GM21447 (cell line): Measurements from ENCODE around the gene TMEM14A.
"Not testable (repeated sequence)": the region's sequence is repeated elsewhere in the genome, so short reads cannot be mapped to it uniquely, and the experiment has no call there.

ENCODE experiments used
- ATAC-seq: cut with Tn5 transposase; IDR thresholded peaks from one replicate; pipeline ENCODE4 v1.9.1; 2021; ENCODE audit not compliant: unreplicated experiment

TMEM14A gene

DNA sequence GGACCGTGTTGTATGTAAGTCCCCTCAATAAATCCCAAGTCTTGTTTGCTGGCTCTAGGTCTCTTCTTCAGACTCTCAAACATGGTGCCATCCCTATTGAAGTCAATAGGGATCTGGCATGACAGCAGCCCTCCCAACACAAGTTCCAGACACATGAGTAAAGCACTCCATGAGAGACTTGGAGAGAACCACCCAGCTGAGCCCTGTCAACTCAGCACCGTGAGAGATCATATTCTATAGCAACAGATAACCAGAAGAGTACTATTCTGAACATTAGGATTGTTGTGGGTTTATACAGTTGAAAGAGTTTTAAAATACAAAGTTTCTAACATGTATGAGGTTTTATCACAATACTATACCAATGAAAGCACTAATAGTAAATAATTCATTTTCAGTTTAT lies 23.5 kb downstream of the TMEM14A start:
- ATAC-seq = no peak

DNA sequence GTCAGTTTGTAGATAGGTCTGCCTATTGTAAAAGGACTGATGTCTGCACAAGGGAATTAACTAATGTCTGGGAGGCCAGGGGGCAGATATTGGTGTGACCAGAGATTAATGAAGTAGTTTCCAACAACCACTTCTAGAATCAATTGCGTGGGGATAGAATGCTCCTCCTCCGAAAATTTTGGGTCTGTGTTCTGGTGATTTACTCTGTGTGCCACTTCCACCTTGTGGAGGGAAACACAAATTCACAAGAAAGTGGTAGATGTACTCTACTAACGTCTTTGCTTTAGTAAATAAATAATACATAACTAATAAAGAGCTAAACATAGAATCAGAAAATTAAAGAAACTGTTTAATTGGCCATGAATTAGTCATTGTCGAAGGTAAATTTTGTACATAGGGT lies 25.5 kb downstream of the TMEM14A start:
- no peak for ATAC-seq

DNA sequence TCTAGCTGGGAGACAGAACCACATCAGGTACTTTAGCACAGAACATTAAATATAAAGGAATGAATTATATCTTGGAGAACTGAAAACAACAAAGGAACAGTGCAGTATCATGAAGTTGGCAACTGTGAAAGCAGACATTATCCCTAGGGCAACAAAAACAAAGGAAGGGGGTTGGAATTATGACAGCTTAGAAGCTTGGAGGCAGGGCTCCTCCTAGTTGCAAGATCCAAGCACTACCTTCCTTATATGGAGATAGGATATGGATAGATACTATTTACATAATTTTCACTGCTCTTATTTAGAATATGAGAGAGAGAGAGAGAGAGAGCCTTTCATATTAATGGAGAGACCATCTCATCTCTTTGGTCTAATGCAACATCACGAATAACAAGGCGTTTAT lies 27.0 kb downstream of the TMEM14A start:
- no peak for ATAC-seq

DNA sequence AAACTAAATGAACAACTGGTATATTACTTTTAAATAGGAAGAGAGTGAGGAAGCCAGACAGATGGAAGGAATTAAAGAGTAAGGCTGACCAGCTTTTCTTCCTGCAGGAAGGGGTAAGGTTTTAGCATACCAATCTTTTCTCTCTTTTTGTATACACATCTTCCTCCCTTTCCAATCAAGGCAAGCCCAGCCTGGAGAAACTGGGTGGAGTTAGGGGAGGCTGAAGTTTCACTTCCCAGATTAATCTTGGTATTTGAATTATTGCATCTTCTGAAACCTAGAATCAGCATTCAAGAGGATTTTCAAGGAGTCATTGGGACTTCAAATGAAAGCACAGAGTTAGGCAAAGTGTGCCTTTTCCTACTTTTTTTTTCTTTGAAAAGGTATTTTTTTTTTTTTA lies 33.1 kb downstream of the TMEM14A start:
- ATAC-seq = no peak

DNA sequence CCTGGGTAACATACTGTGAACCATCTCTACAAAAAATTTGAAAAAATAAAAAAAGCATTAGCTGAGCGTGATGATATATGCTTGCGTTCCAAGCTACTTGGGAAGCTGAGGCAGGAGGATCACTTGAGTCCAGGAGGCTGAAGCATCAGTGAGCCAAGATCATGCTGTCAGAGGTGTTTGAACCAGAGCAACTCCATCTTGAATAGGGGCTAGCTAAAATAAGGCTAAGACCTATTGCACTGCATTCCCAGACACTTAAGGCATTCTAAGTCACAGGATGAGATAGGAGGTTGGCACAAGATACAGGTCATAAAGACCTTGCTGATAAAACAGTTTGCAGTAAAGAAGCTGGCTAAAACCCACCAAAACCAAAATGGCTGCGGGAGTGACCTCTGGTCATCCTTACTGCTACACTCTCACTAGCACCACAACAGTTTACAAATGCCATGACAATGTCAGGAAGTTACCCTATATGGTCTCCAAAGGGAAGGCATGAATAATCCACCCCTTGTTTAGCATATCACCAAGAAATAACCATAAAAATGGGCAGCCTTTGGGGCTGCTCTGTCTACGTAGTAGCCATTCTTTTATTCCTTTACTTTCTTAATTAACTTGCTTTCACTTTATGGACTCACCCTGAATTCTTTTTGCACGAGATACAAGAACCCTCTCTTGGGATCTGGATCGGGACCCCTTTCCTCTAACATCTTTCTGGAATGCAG lies 34.0 kb downstream of the TMEM14A start:
- not testable (repeated sequence) for ATAC-seq

DNA sequence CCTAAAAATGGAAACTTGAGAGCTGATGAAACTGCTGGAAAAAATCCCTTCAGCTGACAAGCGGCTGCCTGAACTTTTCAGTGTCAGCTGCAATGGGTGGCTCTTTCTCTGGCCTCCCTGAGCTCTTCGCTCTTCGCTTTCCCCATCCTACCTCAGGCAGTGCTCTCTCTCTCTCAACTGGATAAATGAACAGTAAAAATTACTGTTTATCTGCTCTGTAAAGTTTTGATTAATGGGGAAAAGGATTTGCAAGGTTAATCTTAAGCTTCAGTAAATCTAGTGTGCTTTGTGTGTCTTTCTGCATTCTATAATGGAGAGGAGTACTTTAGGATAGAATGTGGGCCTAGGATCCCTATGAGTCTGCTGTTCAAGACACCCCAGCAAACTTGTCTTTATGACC lies 35.1 kb downstream of the TMEM14A start:
- no peak for ATAC-seq

DNA sequence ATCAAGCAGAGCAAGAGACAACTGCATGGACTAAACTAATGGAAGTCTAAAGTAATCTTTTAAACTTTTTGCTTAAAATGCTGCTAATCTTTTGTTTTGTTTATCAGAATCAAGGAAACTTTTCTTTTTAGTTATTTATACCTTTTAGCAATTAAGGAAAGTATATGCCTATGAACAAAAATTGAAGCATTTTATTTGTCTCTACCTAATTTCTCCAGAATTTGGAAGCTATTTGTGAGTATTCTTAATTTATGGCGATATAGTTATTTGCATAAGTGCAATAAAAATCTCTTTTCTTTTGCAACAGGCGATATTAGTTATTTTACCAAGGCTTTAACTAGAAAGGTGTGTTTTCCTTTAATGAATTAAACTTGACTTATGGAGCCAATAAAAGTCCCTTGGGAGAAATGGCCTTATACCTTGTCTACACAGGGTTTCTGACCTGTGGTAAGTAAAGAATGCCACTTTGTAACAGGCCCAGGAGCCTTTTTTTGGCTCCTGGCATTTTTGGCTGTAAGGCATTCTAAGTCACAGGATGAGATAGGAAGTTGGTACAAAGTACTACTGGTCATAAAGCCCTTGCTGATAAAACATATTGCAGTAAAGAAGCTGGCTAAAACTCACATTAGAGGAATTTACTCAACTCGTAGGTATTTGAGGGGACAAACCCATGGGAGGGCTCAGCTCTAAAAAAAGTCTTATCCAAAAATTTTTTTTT lies 37.2 kb downstream of the TMEM14A start:
- ATAC-seq = no peak

DNA sequence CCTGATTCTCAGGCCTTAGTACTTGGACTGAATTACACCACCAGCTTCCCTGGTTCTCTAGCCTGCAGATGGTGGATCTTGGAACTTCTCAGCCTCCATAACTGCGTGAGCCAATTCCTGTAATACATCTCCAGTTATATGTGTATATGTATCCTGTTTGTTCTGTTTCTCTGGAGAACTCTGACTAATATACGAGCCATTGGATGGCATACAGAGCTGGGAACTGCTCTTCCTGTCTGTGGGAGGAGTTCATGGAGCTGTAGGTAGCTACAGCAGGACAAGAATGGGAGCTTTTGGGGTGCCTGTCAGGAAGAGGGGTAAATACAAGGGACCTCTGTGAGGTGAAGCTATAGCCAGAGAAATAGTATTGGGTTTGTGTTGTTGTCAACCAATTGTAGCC lies 41.2 kb downstream of the TMEM14A start:
- ATAC-seq = no peak

DNA sequence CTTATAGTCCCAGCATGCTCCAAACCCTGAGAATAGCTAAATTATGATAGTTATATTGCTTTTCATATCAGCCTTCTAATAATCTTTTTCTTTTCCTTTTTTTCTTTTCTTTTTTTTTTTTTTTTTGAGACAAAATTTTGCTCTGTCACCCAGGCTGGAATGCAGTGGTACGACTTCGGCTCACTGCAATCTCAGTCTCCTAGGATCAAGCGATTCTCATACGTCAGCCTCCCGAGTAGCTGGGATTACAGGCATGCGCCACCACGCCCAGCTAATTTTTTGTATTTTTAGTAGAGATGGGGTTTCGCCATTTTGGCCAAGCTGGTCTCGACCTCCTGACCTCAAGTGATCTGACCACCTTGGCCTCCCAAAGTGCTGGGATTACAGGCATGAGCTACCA lies 43.8 kb downstream of the TMEM14A start:
- ATAC-seq = not testable (repeated sequence)

DNA sequence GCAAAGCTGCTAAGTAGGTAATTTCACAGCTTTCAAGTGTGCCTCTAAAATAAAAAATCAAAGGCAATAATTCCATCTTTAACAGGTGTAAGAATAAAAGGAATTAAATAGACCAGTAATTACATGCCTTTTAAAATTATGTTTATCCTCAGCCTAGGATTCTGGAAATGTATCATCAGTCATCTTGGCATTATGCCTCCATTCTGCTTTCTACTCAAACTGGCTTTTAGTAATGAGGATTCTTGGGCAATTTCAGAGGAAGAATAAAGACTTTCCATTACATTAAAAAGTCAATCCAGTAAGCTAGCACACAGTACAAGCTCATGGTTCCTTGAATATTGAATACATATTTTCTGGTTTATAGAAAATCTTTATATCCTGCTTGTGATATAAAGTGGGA lies 47.6 kb downstream of the TMEM14A start:
- ATAC-seq = no peak

DNA sequence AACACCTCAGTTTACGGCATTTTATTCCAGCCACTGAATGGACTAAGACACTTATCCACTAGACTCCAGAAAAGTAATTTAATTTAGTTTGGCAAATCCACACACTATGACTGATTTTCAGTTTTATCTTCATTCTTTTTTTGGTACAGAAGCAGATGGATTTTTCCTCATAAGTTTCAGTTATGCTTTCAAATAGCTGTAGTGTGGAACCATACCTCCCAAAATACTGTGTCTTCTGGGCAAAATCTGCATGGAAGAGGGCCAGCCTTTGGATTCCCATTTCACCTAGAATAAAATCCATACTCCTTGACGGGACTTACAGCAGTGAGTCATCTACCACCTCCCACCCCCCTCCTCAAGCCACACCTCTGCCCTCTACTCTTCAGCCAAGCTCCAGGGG lies 49.4 kb downstream of the TMEM14A start:
- no peak for ATAC-seq

DNA sequence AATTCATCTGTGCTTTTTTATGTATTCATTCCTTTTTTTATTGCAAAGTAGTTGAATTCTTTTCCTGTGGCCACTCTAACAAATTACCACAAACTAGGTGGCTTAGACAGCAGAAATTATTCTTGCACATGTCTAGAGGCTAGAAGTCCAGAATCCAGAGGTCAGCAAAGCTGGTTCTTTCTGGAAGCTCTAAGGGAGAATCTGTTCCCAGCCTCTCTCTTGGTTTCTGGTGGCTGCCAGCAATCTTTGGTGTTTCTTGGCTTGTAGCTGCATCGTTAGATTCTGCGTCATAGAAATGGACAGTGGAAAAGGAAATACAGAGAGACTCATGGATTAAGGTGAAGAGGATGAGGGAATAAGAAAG lies 53.1 kb downstream of the TMEM14A start:
- no peak for ATAC-seq

DNA sequence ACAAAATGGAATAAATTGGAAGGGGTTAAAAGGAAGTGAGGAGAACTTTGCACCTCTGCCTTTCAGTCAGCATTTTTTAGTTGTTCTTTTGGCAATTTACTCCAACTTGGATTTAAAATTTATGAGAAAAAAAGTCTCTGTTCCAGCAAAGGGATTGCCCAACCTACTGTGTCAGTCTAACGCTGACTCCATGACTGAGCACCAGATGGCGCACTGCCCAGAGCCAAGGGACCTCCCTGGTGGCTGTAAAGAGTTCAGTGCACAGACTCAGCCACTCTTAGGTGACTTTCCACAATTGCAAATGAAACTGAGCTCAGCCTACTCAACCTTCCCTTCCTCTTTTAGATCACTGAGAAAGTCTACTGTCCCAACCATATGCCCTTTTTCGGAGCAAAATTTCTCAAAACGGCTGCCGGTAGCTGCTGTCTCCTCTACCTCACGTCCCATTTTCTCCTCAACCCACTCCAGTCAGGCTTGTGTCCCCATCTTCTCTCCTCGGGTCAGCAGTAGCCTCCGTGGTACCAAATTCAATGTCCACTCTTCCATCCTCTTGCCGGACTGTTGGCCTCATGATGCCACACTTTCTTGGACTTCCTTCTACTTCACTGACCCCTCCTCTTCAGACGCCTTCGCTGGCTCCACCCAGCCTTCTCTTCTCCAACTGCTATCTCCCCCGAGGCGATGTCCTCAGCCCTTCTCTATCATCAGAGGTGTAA lies 53.7 kb downstream of the TMEM14A start:
- ATAC-seq = peak; percentile 98

DNA sequence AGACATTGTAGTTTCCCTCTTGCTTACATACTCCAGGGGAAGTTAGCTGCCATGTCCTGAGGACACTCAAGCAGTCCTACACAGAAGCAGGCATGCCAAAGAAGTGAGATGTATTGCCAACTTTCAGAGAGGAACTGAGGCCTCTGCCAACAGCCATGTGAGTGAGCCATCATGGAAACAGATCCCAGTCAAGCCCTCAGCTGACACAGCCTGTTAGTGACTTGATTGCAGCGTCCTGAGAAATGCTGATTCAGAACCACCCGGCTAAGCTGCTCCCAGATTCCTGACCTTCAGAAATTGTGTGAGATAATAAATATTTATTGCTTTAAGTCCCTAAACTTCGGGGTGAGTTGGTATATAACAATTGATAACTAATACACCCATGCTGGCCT lies 54.2 kb downstream of the TMEM14A start:
- no peak for ATAC-seq

DNA sequence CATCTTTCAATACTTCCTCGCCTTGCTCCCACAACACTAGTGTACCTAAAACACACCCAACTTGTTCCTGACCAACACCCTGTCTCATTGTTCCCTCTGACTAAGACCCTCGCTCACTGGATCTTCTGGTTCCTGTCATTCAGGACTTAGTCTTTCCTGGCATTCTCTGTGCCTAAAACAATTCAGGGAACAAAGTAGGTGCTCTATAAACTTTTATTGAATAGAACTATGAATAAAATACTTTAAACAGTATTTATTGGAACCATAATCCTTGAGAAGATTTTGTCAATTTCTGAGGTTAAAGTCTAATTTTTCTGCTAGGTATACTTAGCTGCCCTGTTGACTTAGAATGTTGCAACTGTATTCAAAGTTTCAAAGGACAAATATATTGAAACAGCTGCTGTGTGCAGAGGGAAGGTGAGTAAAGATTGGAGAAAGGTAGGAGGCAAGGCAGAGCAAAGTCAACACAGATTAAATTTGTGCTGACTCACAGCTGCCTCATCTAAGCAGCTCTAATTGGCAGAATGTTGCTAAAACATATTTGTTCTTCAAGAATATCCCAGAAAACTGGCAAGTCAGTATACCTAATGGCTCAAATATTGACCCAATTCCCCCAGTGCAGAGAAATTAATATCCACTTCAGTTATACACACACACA lies 54.8 kb downstream of the TMEM14A start:
- no peak for ATAC-seq

DNA sequence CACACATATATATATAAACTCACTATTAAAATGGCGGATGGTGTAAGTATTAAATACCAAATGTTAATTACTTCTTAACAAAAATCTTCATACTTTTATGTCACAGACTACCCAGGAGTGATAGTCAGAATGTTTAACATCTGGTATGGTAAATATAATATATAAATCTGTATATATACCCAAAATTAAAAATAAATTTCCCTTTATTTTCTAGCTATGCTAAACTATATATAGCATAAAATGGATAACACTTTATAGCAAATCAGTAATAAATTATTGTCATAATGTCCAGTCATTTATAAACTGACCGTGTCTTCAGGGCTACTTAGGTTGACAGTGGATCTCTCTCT lies 55.3 kb downstream of the TMEM14A start:
- ATAC-seq = no peak

DNA sequence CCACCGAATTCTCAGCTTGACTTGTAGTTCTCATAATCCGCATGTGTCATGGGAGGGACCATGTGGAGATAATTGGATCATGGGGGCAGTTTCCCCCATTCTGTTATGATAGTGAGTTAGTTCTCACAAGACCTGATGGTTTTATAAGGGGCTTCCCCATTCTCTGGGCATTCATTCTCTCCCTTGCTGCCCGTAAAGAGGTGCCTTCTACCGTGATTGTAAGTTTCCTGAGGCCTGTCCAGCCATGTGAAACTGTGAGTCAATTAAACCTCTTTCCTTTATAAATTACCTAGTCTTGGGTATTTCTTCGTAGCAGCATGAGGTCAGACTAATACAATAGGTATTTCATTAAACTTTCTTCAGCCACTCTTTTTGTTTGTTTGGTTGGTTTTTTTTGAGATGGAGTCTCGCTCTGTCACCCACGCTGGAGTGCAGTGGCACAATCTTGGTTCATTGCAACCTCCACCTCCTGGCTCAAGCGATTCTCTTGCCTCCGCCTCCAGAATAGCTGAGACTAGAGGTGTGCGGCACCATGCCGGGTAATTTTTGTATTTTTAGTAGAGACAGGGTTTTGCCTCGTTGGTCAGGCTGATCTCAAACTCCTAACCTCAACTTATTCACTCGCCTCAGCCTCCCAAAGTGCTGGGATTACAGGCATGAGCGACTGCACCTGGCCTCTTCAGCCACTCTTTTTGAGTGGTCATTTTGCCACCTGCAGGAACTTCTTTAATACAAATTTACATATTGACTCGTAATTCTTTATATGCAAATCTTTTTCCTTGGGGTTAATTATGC lies 56.0 kb downstream of the TMEM14A start:
- no peak for ATAC-seq

DNA sequence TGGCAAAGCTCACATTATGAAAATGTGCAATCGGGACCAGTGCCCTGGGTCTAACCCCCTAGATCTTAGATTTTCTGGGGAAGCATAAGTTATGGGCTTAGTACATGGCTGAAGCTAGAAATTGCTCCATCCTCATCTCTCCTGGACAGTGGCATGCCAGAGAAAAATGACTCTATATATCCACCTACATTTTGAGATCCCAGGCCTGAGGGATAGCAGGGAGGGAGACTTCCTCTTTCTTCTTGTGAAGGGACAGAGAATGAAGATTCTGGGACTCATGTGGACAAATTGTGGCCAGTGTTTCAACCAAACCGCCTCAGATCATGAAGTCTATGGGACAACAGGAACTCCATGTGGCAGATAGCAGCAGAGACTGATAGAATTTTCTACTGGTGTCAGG lies 57.0 kb downstream of the TMEM14A start:
- no peak for ATAC-seq

DNA sequence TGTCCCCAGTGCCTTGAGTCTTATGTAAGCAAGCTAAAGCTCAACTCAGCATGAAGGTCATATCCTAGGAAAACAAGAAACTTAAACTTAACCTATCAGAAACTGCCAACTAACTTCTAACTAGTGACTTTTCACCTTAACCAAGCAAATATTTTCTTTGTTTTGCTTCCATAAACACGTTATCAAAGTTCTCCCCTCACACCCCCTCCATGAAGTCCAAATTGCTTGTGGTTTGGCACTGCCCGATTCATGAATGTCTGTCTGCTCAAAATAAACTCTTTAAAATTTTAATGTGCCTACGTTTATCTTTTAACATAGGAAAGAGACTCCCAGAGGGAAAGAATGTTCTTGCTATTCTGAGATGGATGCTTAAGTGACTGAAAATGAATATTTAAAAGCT lies 57.5 kb downstream of the TMEM14A start:
- no peak for ATAC-seq

DNA sequence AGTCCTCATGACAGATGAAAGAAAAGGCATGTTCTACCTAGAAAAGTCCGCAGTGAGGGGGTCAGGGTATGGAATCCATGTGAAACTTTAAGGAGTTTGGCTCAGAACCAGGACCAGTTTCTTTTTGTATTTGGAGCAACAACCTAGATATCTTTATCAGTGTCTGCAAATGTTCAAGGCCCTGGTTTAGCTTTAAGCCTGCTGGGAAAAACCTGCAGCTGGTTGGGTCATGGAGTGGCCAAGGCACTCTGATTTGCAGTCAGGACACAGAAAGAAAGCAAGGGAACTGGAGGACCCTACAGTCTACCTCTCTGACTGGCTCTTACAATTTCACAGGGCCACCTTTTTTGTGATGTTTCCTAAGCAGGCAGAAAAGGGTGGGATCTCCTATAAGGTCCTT lies 58.7 kb downstream of the TMEM14A start:
- ATAC-seq = no peak

DNA sequence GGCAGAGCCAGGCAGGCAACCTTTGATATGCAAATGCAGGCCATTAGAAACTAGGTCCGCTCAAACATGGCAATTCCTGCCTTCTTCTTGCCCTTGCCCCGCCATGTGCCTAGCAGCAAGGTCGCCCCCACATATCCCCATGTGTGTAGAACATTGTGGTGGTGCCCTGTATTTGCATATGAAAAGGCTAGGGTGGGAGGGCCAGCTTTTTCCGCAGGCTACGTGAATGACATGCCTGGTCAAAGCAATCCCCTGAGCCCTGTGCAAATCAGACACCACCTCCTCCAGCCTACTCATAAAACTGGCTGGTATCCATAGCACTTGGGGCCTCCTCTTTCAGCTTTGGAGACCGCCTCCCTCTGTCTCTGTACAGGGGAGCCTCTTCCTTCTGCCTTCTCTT lies 60.8 kb downstream of the TMEM14A start:
- ATAC-seq = no peak
